ENCODE data around the gene TYRP1. TPM values are rescaled to one million over a fixed set of nuclear protein-coding genes. Genes with fewer than 3 reads are reported as not detected.

The TYRP1 gene
- total RNA-seq (not detected), polyA plus RNA-seq (under 1 TPM; 0.02 to 0.22 TPM)
- long read RNA-seq, donor 1, result 0 reads
- long read RNA-seq, donor 2, result 0 reads
- long read RNA-seq, donor 3, result 0 reads

DNA sequence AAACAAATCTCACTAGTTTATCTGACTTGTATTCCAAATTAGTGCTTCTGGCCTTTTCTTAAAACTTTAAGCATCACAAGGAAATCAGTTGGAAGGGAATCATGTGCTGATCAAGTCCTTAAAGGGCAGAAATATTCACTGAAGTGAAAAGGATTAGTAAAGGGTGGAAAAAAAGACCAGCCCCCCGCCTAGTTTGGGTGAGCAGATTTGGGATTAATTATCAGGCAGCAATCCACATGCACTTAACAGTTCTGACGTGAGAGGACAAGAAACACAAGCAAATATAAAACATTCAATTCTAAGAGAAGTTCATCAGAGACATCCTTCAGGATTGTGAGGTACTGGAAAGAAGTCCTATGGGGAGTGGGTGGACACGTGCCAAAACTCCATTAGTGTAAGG lies at the start of gene TYRP1:
TYRP1 (plus strand) TSS at position 245 of the 400 bp plus-strand sequence. CDS start 612 bp downstream, outside the sequence.
- no peaks in the 10 kb centered on the region for H3K9me3 ChIP-seq
- TF ChIP-seq, protein P1, sequence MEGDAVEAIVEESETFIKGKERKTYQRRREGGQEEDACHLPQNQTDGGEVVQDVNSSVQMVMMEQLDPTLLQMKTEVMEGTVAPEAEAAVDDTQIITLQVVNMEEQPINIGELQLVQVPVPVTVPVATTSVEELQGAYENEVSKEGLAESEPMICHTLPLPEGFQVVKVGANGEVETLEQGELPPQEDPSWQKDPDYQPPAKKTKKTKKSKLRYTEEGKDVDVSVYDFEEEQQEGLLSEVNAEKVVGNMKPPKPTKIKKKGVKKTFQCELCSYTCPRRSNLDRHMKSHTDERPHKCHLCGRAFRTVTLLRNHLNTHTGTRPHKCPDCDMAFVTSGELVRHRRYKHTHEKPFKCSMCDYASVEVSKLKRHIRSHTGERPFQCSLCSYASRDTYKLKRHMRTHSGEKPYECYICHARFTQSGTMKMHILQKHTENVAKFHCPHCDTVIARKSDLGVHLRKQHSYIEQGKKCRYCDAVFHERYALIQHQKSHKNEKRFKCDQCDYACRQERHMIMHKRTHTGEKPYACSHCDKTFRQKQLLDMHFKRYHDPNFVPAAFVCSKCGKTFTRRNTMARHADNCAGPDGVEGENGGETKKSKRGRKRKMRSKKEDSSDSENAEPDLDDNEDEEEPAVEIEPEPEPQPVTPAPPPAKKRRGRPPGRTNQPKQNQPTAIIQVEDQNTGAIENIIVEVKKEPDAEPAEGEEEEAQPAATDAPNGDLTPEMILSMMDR (IDR thresholded peaks at IDR 0.05), result no peak
- TF ChIP-seq POLR2A (IDR thresholded peaks at IDR 0.05) (no peak), EP300 (IDR thresholded peaks at IDR 0.05) (no peak)
- DNase-seq, result no peak
- intact Hi-C loops (cut with DNase I), result no loop called here
- no peaks in the 10 kb centered on the region for H3K4me1 ChIP-seq (ENCODE audit: insufficient read depth)
- H3K4me3 ChIP-seq, result no peak within 1 kb of the TSS
- H3K27me3 ChIP-seq, result no peaks in the 10 kb centered on the region
- no peak within 1 kb of the TSS for H3K27ac ChIP-seq
- H3K36me3 ChIP-seq, result no peaks in the 10 kb centered on the region
- WGBS, 3 donors, result 73 to 76% (median 74%) methylated on average over 3 of the region's 3 CpGs

DNA sequence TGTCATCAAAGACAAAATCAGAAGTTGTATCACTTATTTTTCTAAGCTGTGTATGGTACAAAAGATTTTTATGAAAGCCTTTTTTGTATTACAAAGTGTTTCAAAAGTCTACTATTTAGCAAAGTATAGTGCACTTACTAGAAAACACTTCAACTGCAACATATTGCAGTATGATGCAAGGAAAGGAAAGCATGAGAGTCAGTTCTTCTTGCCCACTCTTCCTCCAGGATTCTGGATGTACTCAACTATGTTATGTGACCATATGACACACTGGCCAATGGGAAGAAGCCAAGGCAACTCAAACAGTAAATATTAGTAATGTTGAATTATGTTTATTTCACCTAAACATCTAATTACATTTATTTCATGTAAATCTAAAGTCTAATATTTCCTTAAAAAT lies 49.5 kb upstream of the TYRP1 start:
- H3K4me1 ChIP-seq (ENCODE audit: insufficient read depth), result no peaks in the 10 kb centered on the region
- no peaks in the 10 kb centered on the region for H3K36me3 ChIP-seq
- intact Hi-C loops (cut with DNase I), result no loop called here
- no peak overlapping the region for H3K27ac ChIP-seq
- H3K4me3 ChIP-seq, result no peak overlapping the region
- TF ChIP-seq POLR2A (IDR thresholded peaks at IDR 0.05) (no peak), EP300 (IDR thresholded peaks at IDR 0.05) (no peak)
- TF ChIP-seq, protein P1 (IDR thresholded peaks at IDR 0.05), result no peak
- no peaks in the 10 kb centered on the region for H3K27me3 ChIP-seq
- no peaks in the 10 kb centered on the region for H3K9me3 ChIP-seq
- DNase-seq, result no peak

GRCh38 chr9:12648925-12649324 lies 44.3 kb upstream of the TYRP1 start:
- WGBS, 3 donors, result 13 to 22% (median 14%) methylated on average over 1 of the region's 1 CpG
- Histone ChIP-seq H3K4me1 (ENCODE audit: insufficient read depth) (no peaks in the 10 kb centered on the region), H3K27me3 (no peaks in the 10 kb centered on the region), H3K9me3 (no peaks in the 10 kb centered on the region), H3K4me3 (no peak overlapping the region), H3K27ac (no peak overlapping the region), H3K36me3 (no peaks in the 10 kb centered on the region)
- TF ChIP-seq, protein P1 (IDR thresholded peaks at IDR 0.05), result no peak
- TF ChIP-seq EP300 (IDR thresholded peaks at IDR 0.05) (no peak), POLR2A (IDR thresholded peaks at IDR 0.05) (no peak)
- DNase-seq, result no peak
- intact Hi-C loops (cut with DNase I), result no loop called here

DNA sequence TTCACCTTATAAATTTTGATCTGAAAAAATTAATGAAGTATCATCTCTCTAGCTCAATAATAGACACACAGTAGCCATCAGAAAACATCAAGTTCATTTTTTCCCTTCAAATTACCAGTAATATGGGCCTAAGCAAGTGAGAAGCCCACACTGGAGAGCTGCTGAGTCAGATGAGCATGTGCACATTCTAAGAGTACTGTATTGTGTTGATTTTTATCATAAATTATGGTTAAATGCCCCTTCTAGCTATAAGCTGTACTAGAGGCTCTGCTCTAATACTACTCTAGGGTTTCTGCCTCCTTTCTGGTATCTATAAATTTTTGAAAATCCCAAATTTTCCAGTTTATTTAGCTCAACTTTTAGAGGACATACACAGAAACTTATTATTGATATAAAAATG lies 42.1 kb upstream of the TYRP1 start:
- intact Hi-C loops (cut with DNase I), result no loop called here
- Histone ChIP-seq H3K9me3 (no peaks in the 10 kb centered on the region), H3K4me1 (ENCODE audit: insufficient read depth) (no peaks in the 10 kb centered on the region), H3K27me3 (no peaks in the 10 kb centered on the region), H3K27ac (no peak overlapping the region), H3K4me3 (no peak overlapping the region), H3K36me3 (no peaks in the 10 kb centered on the region)
- TF ChIP-seq POLR2A (IDR thresholded peaks at IDR 0.05) (no peak), EP300 (IDR thresholded peaks at IDR 0.05) (no peak)
- TF ChIP-seq, protein P1 (IDR thresholded peaks at IDR 0.05), result no peak
- DNase-seq, result no peak

All from ovary (tissue), 10 donors.